ENCODE measurements around the gene TLE6. TPM values are rescaled to one million over a fixed set of nuclear protein-coding genes. Genes with fewer than 3 reads are reported as not detected.

The TLE6 gene
- total and polyA plus RNA-seq, 2 of the 8 experiments (the other 6 are each of a cell fraction or from before 2014, with no cell fraction given): 2.5 to 2.9 TPM

DNA sequence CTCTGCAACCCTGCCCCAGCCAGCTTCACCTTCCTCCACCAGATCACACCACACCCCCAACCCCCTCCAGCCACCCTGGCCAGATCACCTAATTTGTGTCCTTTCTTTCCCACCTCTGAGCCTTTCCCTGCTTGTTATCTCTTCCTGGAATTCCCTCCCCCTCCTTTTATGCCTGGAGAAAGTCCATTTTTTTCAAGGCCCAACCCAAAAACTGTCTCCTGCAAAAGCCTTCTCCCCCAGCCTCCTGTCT is 57.0 kb downstream of the TLE6 start:
- Histone ChIP-seq H2BK12ac (ENCODE audit: low read depth, low read length) (0 out of 2 replicates have a peak overlapping the region, but pooled peaks have one; percentile 82), H3K4me1 (replicated peaks in 1 of 4; ENCODE audit: control insufficient read depth in 3 of 4, insufficient read depth in 4 of 4, low read length in 3 of 4) (peaks cover 0 to 12% (median 9%) of the 10 kb centered on the region in 4 experiments; a peak in 6 of 7 replicates), H2BK120ac (replicated peaks; ENCODE audit: low read depth, low read length) (no peak overlapping the region), H3K56ac (replicated peaks; ENCODE audit: insufficient read length, low read depth, low read length) (no peak overlapping the region), H2BK5ac (ENCODE audit: low read depth, low read length) (0 out of 2 replicates have a peak overlapping the region, but pooled peaks have one; percentile 73), H3K9ac (replicated peaks in 1 of 4; ENCODE audit: extremely low read depth in 1 of 4, low read depth in 3 of 4, low read length in 3 of 4) (peak overlapping the region in 1 of 4 experiments; percentile 18; a peak in 1 of 7 replicates), H3K23me2 (ENCODE audit: low read depth, low read length) (peaks cover 16% of the 10 kb centered on the region), H3K27ac (ENCODE audit: low read depth, low read length) (no peak overlapping the region), H3K23ac (ENCODE audit: insufficient read length) (no peak overlapping the region), H3K18ac (ENCODE audit: extremely low read depth, low read length) (no peak overlapping the region; the same call in 1 of the 2 replicates), H3K79me2 (ENCODE audit: control insufficient read depth in 1 of 2, insufficient read depth in 2 of 2, low read length in 2 of 2) (no peaks in the 10 kb centered on the region), H3K27me3 (replicated peaks in 1 of 4; ENCODE audit: control insufficient read depth in 3 of 4, extremely low read depth in 1 of 4, insufficient read depth in 3 of 4, low read length in 3 of 4) (peaks cover 8 to 40% (median 30%) of the 10 kb centered on the region in 4 experiments), H3K4ac (replicated peaks; ENCODE audit: insufficient read length, low read depth, low read length) (no peak overlapping the region), H4K91ac (replicated peaks; ENCODE audit: insufficient read length, low read length) (no peak overlapping the region), H3K79me1 (ENCODE audit: low read depth, low read length) (no peaks in the 10 kb centered on the region), H2AK5ac (ENCODE audit: low read depth, low read length) (no peak overlapping the region), H3K4me3 (ENCODE audit: extremely low read depth in 1 of 4, insufficient read depth in 2 of 4, low read depth in 3 of 4, low read length in 4 of 4) (no peak overlapping the region), H2BK15ac (ENCODE audit: low read length) (0 out of 2 replicates have a peak overlapping the region, but pooled peaks have one; percentile 55), H4K8ac (ENCODE audit: extremely low read depth, insufficient read depth, low read length) (no peak overlapping the region; the same call in 1 of the 2 replicates), H2AFZ (ENCODE audit: low read length) (no peak overlapping the region), H3K36me3 (ENCODE audit: control insufficient read depth in 2 of 4, insufficient read depth in 4 of 4, low read length in 3 of 4) (no peaks in the 10 kb centered on the region), H4K20me1 (replicated peaks in 1 of 2; ENCODE audit: control insufficient read depth in 1 of 2, insufficient read depth in 2 of 2, low read length in 2 of 2) (peaks cover 0 to 5% of the 10 kb centered on the region in 2 experiments), H2BK20ac (ENCODE audit: low read length) (no peak overlapping the region), H3K9me3 (ENCODE audit: insufficient read depth in 2 of 2, low read depth in 1 of 2, low read length in 1 of 2) (no peaks in the 10 kb centered on the region), H3K4me2 (ENCODE audit: insufficient read depth in 1 of 2, low read depth in 2 of 2, low read length in 2 of 2) (peak overlapping the region; percentile 71 to 90; a peak in 3 of 4 replicates), H4K5ac (ENCODE audit: insufficient read length, low read depth, low read length) (no peak overlapping the region), H3K14ac (ENCODE audit: insufficient read length) (no peak overlapping the region)
- no peak for FAIRE-seq
- CTCF ChIA-PET (ENCODE audit: partially characterized antibody): interaction anchor here (0.7 to 3.4 kb wide), 4 partner anchors 9 to 83 kb away, joined by 3 to 19 read pairs (median 5); no protein-coding TSS in a partner anchor
- no peak for TF ChIP-seq SP4 (IDR thresholded peaks at IDR 0.05; ENCODE audit: low read length)
- TF ChIP-seq TAF1 (IDR thresholded peaks at IDR 0.05; ENCODE audit: low read depth, low read length): no peak
- no peak for TF ChIP-seq JUND (IDR thresholded peaks at IDR 0.05; ENCODE audit: low read length)
- no peak for TF ChIP-seq HDAC6 (IDR thresholded peaks at IDR 0.05; ENCODE audit: low read depth, low read length)
- TF ChIP-seq BACH1 (IDR thresholded peaks at IDR 0.05; ENCODE audit: low read length): no peak
- POLR2A ChIA-PET (ENCODE audit: partially characterized antibody): interaction anchor here (1.0 to 3.2 kb wide), 5 partner anchors 8 to 49 kb away, joined by 3 to 13 read pairs (median 3); no protein-coding TSS in a partner anchor
- DNase-seq (ENCODE audit: low read depth in 1 of 2, low spot score in 2 of 2): no peak
